ENCODE results near the gene DCAF17.
"Not testable (repeated sequence)": the region's sequence is repeated elsewhere in the genome, so short reads cannot be mapped to it uniquely, and the experiment has no call there.

DCAF17 gene

GRCh38 chr2:171411791-171412483, 22.1 kb upstream of the DCAF17 start:
- no peak for DNase-seq

DNA sequence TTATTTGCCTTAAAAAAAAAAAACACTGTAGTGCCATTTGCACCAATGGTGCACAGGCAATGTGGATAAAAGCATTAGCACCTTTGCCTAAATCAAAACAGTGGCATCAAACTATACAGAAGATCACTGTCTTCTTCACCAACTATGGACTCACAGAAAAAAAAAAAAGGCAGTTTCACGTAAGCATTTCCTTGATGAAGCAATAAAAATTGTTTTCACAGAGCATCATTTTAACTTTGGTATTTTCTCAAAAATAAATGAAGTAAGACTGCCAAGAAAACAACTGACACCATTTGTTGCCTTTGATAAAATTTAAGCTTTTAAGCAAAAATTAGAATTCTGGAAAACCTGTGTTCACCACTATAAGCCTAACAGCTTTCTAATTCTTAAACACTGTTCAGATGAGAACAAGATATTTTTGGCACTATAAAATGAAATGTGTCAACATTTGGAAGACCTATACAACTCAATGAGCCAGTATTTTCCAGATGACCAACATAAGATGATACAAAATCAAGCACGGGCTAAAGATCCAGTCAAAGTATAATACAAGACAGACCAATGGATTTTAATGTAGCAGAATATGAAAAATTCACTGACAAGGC, 21.4 kb upstream of the DCAF17 start:
- DNase-seq: no peak

- DNase-seq: not testable (repeated sequence)
Observed at GRCh38 chr2:171414645-171415044, 19.4 kb upstream of the DCAF17 start.

- peak; percentile 81 to 88 for DNase-seq
Observed at GRCh38 chr2:171416009-171416926, 17.8 kb upstream of the DCAF17 start.

DNA sequence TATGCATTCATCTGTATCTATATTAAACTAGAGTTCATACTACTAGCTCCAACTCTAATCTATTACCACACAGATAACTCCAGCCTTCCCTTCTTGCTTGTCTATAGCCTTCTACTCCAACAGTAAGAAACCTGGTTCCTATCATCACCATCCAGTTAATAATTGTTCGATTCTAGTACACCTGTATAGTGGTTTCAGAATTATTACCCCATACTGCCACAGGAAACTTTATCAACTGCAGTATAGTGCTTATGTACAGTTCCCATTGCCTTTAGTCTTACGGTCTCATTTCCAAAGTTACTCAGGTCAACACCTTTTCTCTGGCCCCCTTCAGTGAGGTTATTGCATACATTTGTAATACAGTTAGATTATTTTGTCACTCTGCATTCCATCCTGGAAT, 14.7 kb upstream of the DCAF17 start:
- DNase-seq: no peak

DNA sequence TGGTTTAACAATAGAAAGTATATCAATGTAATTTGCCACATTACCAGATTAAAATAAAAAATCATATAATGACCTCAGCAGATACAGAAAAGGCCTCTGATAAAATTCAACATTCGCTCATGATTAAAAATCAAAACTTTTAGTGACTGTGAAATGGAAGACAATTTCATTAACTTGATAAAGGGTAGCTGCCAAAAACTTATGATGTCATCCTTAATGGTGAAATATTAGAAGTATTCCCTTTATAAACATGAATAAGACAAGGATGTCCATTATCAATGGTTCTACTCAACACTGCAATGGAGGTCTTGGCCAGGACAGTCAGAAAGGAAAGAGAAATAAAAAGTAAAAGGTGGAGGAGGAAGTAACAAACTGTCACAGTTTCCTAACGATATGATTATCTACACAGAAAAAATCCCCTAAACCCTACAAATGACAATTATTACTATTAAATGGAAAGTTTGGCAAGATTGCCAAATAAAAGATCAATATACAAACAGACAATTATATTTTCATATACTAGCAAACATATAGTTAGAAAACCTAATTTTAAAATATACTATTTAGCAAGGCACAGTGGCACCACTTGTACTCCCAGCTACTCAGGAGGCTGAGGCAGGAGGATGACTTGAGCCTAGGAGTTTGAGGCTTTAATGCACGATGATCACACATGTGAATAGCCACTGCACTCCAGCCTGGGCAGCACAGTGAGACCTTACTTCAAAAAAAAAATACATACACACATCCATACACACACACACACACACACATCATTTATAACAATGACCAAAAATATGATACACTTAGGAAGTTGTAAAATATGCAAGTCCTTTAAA, 13.1 kb upstream of the DCAF17 start:
- no peak for DNase-seq

- DNase-seq: not testable (repeated sequence)
Observed at GRCh38 chr2:171422710-171423495, 11.1 kb upstream of the DCAF17 start.

- DNase-seq: no peak
Observed at GRCh38 chr2:171430516-171431410, 3.3 kb upstream of the DCAF17 start.

DNA sequence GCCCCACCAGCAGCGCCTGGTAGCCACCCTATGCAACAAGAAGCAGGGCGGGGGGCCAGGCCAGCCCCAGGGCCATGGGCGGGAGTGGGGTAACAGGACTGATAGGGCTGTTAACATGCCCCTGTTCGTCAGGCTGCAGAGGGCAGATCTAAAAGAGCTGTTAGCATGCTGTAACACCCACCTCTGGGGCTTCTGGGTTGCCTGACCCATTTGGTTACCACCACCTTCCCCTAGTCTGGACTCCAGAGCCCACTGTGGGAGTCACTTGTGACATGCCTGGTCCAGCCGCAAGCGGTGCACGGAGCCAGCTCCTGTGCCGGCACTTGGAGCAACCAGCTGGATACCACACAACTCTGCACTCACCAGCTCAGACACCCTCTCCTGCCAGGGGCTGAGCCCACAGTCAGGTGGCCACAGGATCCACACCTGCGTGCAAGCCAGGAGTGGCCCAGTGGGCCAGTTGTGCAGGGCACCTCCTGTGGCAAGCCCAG, 2.3 kb upstream of the DCAF17 start:
- no peak for DNase-seq

DNA sequence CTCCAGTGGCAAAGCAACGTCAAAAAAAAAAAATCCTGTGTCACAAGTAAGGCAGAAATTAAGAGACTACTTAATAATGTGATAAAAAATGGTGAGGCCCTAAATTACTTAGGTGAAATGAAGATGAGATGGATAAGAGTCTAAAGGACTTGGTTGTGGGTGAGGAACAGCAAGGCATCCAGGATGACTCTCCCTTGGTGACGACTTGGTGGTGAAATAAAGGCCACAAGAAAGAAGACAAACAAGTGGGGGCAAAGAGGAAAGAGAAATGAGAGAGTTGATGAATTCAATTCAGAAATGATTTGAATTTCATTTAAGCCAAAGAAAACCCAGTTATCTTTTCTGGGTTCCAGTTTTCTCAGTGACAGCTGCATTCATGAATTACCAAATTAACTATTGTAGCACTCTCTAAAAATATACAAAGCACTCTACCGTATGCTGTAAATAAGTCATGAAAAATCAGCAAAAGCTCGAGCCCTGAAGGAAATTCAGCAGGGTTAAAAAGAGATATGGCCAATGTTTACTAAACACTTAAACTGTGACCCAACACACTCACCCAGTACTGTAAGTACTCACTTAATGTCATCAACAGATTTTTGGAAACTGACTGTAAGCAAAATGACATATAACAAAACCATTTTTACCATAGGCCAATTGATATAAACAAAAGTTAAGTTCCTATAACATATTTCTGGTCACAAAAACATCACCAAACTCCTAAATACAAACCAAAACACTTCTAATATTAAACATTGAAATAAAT, 1.6 kb upstream of the DCAF17 start:
- no peak for DNase-seq

GRCh38 chr2:171432969-171433762, 860 bp upstream of the DCAF17 start:
- peak; percentile 53 to 56 for DNase-seq

DNA sequence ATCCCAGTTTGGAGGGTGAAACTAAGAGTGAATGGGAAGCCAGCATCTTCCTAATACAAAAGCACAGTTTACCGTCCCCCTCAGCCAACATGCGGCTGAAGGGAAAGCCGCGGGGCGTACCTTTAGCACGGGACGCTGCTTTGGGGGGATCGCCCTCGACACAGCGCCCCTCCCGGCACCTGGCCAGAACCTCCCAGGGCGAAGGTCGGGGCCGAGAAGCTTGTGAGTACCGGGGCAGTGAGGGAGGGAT, 338 bp upstream of the DCAF17 start, which contains the start of gene METTL8:
Gene METTL8 (minus strand): TSS at position 228 of the 250 bp plus-strand sequence. CDS start 41,805 bp downstream, outside the sequence.
- no peak for DNase-seq

- DNase-seq: no peak
Observed at GRCh38 chr2:171436307-171436706, 2.3 kb downstream of the DCAF17 start.

DNA sequence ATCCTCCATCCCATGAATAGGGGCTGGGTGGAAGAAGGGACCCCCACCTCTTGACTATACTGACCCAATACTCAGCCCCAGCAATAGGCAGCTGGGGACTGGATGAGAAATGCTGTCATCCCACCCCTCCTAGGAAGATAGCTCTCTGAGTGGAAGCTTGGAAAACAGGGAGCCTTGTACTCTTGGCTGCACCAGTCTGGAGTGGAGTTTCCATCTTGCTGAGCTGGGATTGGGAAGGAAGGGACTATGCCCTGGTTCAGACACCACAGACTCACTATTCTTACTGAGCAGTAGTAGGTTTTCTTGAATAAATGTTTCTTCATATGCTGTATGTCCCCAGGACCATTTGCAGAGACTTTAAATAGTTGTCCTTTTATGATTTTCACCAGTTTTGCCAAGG, 7.4 kb downstream of the DCAF17 start:
- no peak for DNase-seq

GRCh38 chr2:171447675-171448074, 13.6 kb downstream of the DCAF17 start:
- no peak for DNase-seq

DNA sequence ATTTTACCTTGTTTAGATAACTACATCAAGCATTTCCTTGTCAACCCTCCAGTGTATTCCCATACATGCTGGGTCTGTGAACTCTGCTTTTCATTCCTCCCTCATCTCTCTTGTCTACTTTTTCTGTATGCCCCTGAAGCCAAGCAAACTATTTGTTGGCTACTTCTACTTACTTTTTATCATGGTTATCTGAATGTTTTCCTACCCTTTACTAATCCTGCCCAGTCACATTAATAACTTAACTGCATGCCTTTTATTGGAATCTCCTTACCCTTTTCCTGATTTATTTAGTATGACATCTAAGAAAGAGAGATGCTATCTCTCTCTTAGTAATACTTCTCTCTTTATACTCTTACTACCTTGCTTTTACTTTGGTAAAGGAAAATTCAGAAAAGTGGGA, 17.0 kb downstream of the DCAF17 start:
- DNase-seq: no peak

GRCh38 chr2:171452773-171453172, 18.7 kb downstream of the DCAF17 start:
- no peak for DNase-seq

DNA sequence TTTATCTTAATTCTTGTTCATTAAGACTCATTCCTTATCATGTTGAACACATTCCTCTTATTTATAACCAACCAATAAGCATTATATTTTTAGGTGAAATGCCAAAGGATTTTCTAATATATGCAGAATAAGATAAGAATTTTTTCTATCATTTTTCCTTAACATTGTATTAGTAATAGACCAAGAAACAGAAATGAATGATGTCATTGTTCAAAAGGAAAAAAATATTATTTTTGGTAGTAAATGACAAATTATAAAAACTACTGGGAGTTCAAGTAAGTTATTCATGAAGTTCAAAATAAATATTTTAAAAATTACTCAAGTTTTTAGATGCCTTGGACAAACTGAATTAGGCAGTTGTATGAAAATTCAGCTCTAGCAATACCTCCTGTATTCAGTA, 25.5 kb downstream of the DCAF17 start:
- no peak for DNase-seq

- no peak for DNase-seq
Observed at GRCh38 chr2:171460537-171460936, 26.5 kb downstream of the DCAF17 start.

Data from stimulated activated CD4-positive, alpha-beta T cell treated with anti-CD3 and anti-CD28 coated beads, Interleukin-2, amount 100 ng/mL, for 24 hours (primary cell).